C4-2B (cell line): ENCODE measurements around the gene NSL1.

Experiments used
- ZFX ChIP-seq: fragments of 450-650 bp; IDR thresholded peaks from 2 replicates; pipeline ENCODE4 v1.6.1; 2017
- TF ChIP-seq, protein P1 (sequence below): fragments of 450-650 bp; conservative IDR thresholded peaks from 2 replicates; pipeline ENCODE4 v1.5.1; 2017; ENCODE audit warnings: mild to moderate bottlenecking

- TF ChIP-seq, protein P1, sequence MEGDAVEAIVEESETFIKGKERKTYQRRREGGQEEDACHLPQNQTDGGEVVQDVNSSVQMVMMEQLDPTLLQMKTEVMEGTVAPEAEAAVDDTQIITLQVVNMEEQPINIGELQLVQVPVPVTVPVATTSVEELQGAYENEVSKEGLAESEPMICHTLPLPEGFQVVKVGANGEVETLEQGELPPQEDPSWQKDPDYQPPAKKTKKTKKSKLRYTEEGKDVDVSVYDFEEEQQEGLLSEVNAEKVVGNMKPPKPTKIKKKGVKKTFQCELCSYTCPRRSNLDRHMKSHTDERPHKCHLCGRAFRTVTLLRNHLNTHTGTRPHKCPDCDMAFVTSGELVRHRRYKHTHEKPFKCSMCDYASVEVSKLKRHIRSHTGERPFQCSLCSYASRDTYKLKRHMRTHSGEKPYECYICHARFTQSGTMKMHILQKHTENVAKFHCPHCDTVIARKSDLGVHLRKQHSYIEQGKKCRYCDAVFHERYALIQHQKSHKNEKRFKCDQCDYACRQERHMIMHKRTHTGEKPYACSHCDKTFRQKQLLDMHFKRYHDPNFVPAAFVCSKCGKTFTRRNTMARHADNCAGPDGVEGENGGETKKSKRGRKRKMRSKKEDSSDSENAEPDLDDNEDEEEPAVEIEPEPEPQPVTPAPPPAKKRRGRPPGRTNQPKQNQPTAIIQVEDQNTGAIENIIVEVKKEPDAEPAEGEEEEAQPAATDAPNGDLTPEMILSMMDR, result no peak
- no peak for TF ChIP-seq ZFX
Measured at GRCh38 chr1:212792396-212792908, 875 bp upstream of the NSL1 start.
